HepG2 (cell line): ENCODE measurements around the gene ZNF84. TPM values are rescaled to one million over a fixed set of nuclear protein-coding genes. Genes with fewer than 3 reads are reported as not detected.

Experiments used
- ETS1 ChIP-seq: sonication (generic); formaldehyde crosslinking; IDR thresholded peaks from 2 replicates; pipeline ENCODE4 v1.4.0; 2020; ENCODE audit warnings: missing genetic modification reagents
- PCBP2 ChIP-seq: fragments of 200-400 bp; formaldehyde crosslinking; optimal IDR thresholded peaks from 2 replicates; pipeline ENCODE3; 2018; ENCODE audit warnings: low read length, low read depth; ENCODE audit not compliant: poor library complexity, severe bottlenecking
- RCOR2 ChIP-seq: IDR thresholded peaks from 2 replicates; pipeline ENCODE4 v1.6.1; 2016; ENCODE audit warnings: missing biosample characterization, missing genetic modification reagents
- SYNCRIP ChIP-seq: fragments of 200-400 bp; formaldehyde crosslinking; IDR thresholded peaks from 2 replicates; pipeline ENCODE4 v1.6.1; 2018; ENCODE audit warnings: mild to moderate bottlenecking, low read depth, low read length; ENCODE audit not compliant: insufficient read depth
- TAF1 ChIP-seq: sonication (generic); formaldehyde crosslinking; IDR thresholded peaks from 2 replicates; pipeline ENCODE4 v1.4.0; 2020; ENCODE audit warnings: missing genetic modification reagents
- THAP9 ChIP-seq: sonication (generic); formaldehyde crosslinking; IDR thresholded peaks from 2 replicates; pipeline ENCODE4; 2020; ENCODE audit warnings: missing genetic modification reagents, mild to moderate bottlenecking, borderline replicate concordance
- U2AF1 ChIP-seq: fragments of 200-400 bp; formaldehyde crosslinking; optimal IDR thresholded peaks from 2 replicates; pipeline ENCODE3; 2017; ENCODE audit warnings: mild to moderate bottlenecking, low read depth, low read length
- XRCC5 ChIP-seq: fragments of 200-400 bp; formaldehyde crosslinking; optimal IDR thresholded peaks from 2 replicates; pipeline ENCODE3; 2017; ENCODE audit warnings: mild to moderate bottlenecking, low read length
- ZC3H4 ChIP-seq: sonication (generic); formaldehyde crosslinking; IDR thresholded peaks from 2 replicates; pipeline ENCODE4 v1.4.0; 2020; ENCODE audit warnings: missing genetic modification reagents, borderline replicate concordance
- ZNF235 ChIP-seq: sonication (generic); formaldehyde crosslinking; IDR thresholded peaks from 2 replicates; pipeline ENCODE4 v1.8.1; 2023; ENCODE audit warnings: mild to moderate bottlenecking, missing genetic modification reagents, borderline replicate concordance
- ZNF558 ChIP-seq: sonication (generic); formaldehyde crosslinking; IDR thresholded peaks from 2 replicates; pipeline ENCODE4 v1.9.0; 2022; ENCODE audit warnings: mild to moderate bottlenecking, missing genetic modification reagents, borderline replicate concordance
- ZNF616 ChIP-seq: sonication (generic); formaldehyde crosslinking; IDR thresholded peaks from 2 replicates; pipeline ENCODE4 v1.5.0; 2020; ENCODE audit warnings: low read depth, mild to moderate bottlenecking, missing genetic modification reagents
- ZNF816 ChIP-seq: sonication (generic); formaldehyde crosslinking; IDR thresholded peaks from 2 replicates; pipeline ENCODE4 v1.8.0; 2022; ENCODE audit warnings: missing genetic modification reagents, mild to moderate bottlenecking, borderline replicate concordance
- polyA plus RNA-seq, 8 experiments: library from polyadenylated mRNA; depleted of rRNA in 3 of 8; stranded (reverse) in 7 of 8; unstranded in 1 of 8; fragments of >200 nt; fragmentation: Illumina TruSeq in 4 of 8; extraction: Trizol in 4 of 8; gene quantifications; 2 replicates each; pipeline versions ENCODE4 v1.2.1 to v1.2.3, GENCODE V29; 2011 to 2016; ENCODE audit warnings: low read depth in 4 of 8, missing spikeins in 1 of 8, mixed read lengths in 1 of 8; ENCODE audit not compliant: insufficient read depth in 1 of 8
- total RNA-seq, 5 experiments: library from RNA; depleted of rRNA; stranded (reverse); fragments of >200 nt; fragmentation: Illumina TruSeq; extraction: Trizol; gene quantifications; 2 replicates each; pipeline ENCODE4 v1.2.3, GENCODE V29; 2016; ENCODE audit warnings: low read depth in 1 of 5
- TF ChIP-seq, protein P1 (sequence below): sonication (generic); formaldehyde crosslinking; IDR thresholded peaks from 2 replicates; pipeline ENCODE4 v1.4.0; 2020; ENCODE audit warnings: missing genetic modification reagents, borderline replicate concordance
- TF ChIP-seq, protein P2 (sequence below): fragments of 450-650 bp; IDR thresholded peaks from 2 replicates; pipeline ENCODE4 v1.6.1; 2017; ENCODE audit warnings: mild to moderate bottlenecking

Gene ZNF84
- total and polyA plus RNA-seq, 2 of the 13 experiments (the other 11 are each of a cell fraction or from before 2014, with no cell fraction given): 15.5 to 21.8 TPM

- peak; percentile 25 for TF ChIP-seq U2AF1
- no peak for TF ChIP-seq ZNF816
- peak; percentile 68; the same call in 1 of the 2 replicates for TF ChIP-seq ZNF558
- TF ChIP-seq PCBP2: no peak
- TF ChIP-seq SYNCRIP: no peak
- no peak for TF ChIP-seq RCOR2 (CRISPR knock-in tag)
- peak; percentile 77 for TF ChIP-seq THAP9 (CRISPR knock-in tag)
- no peak; the same call in 1 of the 2 replicates for TF ChIP-seq ETS1
- TF ChIP-seq ZNF616 (CRISPR knock-in tag): no peak
- TF ChIP-seq, protein P1, sequence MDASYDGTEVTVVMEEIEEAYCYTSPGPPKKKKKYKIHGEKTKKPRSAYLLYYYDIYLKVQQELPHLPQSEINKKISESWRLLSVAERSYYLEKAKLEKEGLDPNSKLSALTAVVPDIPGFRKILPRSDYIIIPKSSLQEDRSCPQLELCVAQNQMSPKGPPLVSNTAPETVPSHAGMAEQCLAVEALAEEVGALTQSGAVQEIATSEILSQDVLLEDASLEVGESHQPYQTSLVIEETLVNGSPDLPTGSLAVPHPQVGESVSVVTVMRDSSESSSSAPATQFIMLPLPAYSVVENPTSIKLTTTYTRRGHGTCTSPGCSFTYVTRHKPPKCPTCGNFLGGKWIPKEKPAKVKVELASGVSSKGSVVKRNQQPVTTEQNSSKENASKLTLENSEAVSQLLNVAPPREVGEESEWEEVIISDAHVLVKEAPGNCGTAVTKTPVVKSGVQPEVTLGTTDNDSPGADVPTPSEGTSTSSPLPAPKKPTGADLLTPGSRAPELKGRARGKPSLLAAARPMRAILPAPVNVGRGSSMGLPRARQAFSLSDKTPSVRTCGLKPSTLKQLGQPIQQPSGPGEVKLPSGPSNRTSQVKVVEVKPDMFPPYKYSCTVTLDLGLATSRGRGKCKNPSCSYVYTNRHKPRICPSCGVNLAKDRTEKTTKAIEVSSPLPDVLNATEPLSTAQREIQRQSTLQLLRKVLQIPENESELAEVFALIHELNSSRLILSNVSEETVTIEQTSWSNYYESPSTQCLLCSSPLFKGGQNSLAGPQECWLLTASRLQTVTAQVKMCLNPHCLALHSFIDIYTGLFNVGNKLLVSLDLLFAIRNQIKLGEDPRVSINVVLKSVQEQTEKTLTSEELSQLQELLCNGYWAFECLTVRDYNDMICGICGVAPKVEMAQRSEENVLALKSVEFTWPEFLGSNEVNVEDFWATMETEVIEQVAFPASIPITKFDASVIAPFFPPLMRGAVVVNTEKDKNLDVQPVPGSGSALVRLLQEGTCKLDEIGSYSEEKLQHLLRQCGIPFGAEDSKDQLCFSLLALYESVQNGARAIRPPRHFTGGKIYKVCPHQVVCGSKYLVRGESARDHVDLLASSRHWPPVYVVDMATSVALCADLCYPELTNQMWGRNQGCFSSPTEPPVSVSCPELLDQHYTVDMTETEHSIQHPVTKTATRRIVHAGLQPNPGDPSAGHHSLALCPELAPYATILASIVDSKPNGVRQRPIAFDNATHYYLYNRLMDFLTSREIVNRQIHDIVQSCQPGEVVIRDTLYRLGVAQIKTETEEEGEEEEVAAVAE (CRISPR knock-in tag): no peak
- peak; percentile 57; the same call in 1 of the 2 replicates for TF ChIP-seq TAF1 (CRISPR knock-in tag)
- TF ChIP-seq ZNF235 (CRISPR knock-in tag): no peak
- TF ChIP-seq, protein P2, sequence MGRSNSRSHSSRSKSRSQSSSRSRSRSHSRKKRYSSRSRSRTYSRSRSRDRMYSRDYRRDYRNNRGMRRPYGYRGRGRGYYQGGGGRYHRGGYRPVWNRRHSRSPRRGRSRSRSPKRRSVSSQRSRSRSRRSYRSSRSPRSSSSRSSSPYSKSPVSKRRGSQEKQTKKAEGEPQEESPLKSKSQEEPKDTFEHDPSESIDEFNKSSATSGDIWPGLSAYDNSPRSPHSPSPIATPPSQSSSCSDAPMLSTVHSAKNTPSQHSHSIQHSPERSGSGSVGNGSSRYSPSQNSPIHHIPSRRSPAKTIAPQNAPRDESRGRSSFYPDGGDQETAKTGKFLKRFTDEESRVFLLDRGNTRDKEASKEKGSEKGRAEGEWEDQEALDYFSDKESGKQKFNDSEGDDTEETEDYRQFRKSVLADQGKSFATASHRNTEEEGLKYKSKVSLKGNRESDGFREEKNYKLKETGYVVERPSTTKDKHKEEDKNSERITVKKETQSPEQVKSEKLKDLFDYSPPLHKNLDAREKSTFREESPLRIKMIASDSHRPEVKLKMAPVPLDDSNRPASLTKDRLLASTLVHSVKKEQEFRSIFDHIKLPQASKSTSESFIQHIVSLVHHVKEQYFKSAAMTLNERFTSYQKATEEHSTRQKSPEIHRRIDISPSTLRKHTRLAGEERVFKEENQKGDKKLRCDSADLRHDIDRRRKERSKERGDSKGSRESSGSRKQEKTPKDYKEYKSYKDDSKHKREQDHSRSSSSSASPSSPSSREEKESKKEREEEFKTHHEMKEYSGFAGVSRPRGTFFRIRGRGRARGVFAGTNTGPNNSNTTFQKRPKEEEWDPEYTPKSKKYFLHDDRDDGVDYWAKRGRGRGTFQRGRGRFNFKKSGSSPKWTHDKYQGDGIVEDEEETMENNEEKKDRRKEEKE: no peak
- no peak; the same call in 1 of the 2 replicates for TF ChIP-seq ZC3H4 (CRISPR knock-in tag)
- TF ChIP-seq XRCC5: peak; percentile 58
These were observed 43.3 kb downstream of the ZNF84 start, which contains the start of gene ZNF140 (continued) for GRCh38 chr12:133080368-133081158.
